ENCODE measurements around the gene MTG1.
"Not testable (repeated sequence)": the region's sequence is repeated elsewhere in the genome, so short reads cannot be mapped to it uniquely, and the experiment has no call there.

MTG1 gene

DNA sequence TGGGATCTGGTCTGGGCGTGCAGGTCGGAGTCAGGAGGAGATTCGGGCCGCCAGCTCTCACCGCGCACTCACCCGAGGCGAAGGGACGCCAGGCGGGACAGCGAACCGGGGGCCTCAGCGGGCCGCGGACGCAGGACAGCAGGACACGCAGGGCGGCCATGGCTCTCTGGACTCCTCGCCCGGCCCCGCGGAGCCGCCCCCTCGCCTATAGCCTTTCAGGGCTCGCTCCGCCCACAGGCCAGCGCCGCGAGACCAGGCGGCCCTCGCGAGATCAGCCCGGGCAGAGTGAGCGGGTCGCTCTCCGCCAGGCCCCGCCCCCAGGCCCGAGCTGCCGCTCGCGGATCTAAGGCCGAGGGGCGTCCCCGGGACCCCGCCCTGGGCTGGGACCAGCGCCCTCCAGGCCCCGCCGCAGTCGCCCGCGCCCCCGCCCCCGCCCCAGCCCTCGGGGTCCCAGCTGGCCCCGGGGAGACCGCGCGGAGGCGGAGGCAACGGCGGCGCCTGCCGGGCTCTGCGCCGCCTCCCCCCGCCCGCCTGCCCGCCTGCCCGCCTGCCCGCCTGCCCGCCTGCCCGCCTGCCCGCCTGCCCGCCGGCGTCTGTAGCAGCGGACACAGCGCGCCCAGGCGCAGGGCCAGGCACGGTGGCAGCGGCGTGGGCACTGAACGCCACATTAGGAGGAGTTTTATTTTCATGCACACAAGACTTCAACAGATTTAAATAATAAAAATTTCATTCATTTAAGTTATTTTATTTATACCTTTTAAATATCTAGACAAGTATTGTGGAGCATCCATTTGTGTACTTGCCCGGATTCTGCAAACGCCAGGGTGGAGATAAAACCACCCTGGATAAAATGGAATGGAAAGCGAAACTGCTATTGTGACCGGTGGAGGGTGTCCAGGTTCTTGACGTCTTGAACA is 20.5 kb upstream of the MTG1 start, which contains the start of gene ECHS1:
Gene ECHS1 (minus strand): TSS at position 181 of the 917 bp plus-strand sequence. CDS start 21 bp downstream, at position 160.
- Histone ChIP-seq H3K9ac (ENCODE audit: low read length) (peak within 1 kb of the TSS; percentile 52), H3K27ac (ENCODE audit: low read length) (no peak within 1 kb of the TSS), H3K4me3 (ENCODE audit: low read length) (peak within 1 kb of the TSS; percentile 66), H3K4me1 (ENCODE audit: control insufficient read depth, low read depth, low read length) (peaks cover 2% of the 10 kb centered on the region), H3K36me3 (ENCODE audit: control insufficient read depth, low read depth, low read length) (peaks cover 22% of the 10 kb centered on the region), H3K27me3 (ENCODE audit: control insufficient read depth, insufficient read depth, low read length) (peaks cover 46% of the 10 kb centered on the region), H3K9me3 (ENCODE audit: control insufficient read depth, low read depth, low read length) (no peaks in the 10 kb centered on the region)

- peaks cover 2% of the 10 kb centered on the region for H3K4me1 ChIP-seq (ENCODE audit: control insufficient read depth, low read depth, low read length)
- H3K4me3 ChIP-seq (ENCODE audit: low read length): no peak overlapping the region
- H3K36me3 ChIP-seq (ENCODE audit: control insufficient read depth, low read depth, low read length): peaks cover 2% of the 10 kb centered on the region
- no peak overlapping the region for H3K9ac ChIP-seq (ENCODE audit: low read length)
- H3K27me3 ChIP-seq (ENCODE audit: control insufficient read depth, insufficient read depth, low read length): peaks cover 57% of the 10 kb centered on the region
- no peak overlapping the region for H3K27ac ChIP-seq (ENCODE audit: low read length)
- H3K9me3 ChIP-seq (ENCODE audit: control insufficient read depth, low read depth, low read length): no peaks in the 10 kb centered on the region
Measured at GRCh38 chr10:133375357-133376115, 18.4 kb upstream of the MTG1 start.

DNA sequence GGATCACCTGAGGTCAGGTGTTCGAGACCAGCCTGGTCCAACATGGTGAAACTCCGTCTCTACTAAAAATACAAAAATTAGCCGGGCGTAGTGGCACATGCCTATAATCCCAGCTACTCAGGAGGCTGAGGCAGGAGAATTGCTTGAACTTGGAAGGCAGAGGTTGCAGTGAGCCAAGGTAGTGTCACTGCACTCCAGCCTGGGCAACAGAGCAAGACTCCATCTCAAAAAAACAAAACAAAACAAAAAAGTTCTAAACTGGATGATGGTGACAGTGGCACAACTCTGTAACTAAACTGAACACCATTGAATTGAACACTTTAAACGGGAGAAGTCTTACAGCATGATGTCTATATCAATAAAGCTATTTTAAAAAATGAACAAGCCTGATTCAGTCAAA is 17.8 kb upstream of the MTG1 start:
- H3K9ac ChIP-seq (ENCODE audit: low read length); H3K27ac ChIP-seq (ENCODE audit: low read length); H3K36me3 ChIP-seq (ENCODE audit: control insufficient read depth, low read depth, low read length); H3K4me3 ChIP-seq (ENCODE audit: low read length); H3K4me1 ChIP-seq (ENCODE audit: control insufficient read depth, low read depth, low read length); H3K9me3 ChIP-seq (ENCODE audit: control insufficient read depth, low read depth, low read length): not testable (repeated sequence)
- peaks cover 57% of the 10 kb centered on the region for H3K27me3 ChIP-seq (ENCODE audit: control insufficient read depth, insufficient read depth, low read length)

- no peaks in the 10 kb centered on the region for H3K9me3 ChIP-seq (ENCODE audit: control insufficient read depth, low read depth, low read length)
- H3K4me1 ChIP-seq (ENCODE audit: control insufficient read depth, low read depth, low read length): peaks cover 2% of the 10 kb centered on the region
- H3K27me3 ChIP-seq (ENCODE audit: control insufficient read depth, insufficient read depth, low read length): peaks cover 57% of the 10 kb centered on the region
- H3K4me3 ChIP-seq (ENCODE audit: low read length): no peak overlapping the region
- H3K9ac ChIP-seq (ENCODE audit: low read length): no peak overlapping the region
- H3K36me3 ChIP-seq (ENCODE audit: control insufficient read depth, low read depth, low read length): no peaks in the 10 kb centered on the region
- no peak overlapping the region for H3K27ac ChIP-seq (ENCODE audit: low read length)
Measured at GRCh38 chr10:133377025-133377817, 16.7 kb upstream of the MTG1 start.

DNA sequence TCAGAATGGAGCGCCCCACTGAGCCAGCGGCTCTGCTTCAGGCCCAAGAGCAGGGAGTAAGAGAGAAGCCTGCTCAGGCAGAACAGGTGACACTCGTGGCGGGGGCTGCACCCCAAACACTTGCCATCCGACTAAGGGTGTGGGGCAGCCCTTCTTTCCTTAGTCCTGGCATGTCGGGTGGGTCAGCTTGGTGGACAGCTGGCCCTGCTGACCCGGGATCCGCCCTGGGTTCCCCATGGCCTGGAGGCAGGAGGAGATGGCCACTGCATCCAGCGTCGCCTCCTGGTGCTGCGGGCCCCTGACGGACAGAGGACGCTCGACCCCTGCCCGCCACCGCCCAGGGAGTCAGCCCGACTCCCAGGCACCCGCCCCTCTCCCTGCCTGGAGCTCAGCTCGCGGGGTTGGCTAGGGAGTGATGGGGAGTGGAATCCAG is 16.1 kb upstream of the MTG1 start:
- Histone ChIP-seq H3K36me3 (ENCODE audit: control insufficient read depth, low read depth, low read length) (no peaks in the 10 kb centered on the region), H3K27me3 (ENCODE audit: control insufficient read depth, insufficient read depth, low read length) (peaks cover 57% of the 10 kb centered on the region), H3K9ac (ENCODE audit: low read length) (no peak overlapping the region), H3K9me3 (ENCODE audit: control insufficient read depth, low read depth, low read length) (no peaks in the 10 kb centered on the region), H3K4me1 (ENCODE audit: control insufficient read depth, low read depth, low read length) (peaks cover 2% of the 10 kb centered on the region), H3K27ac (ENCODE audit: low read length) (no peak overlapping the region), H3K4me3 (ENCODE audit: low read length) (peak overlapping the region; percentile 75)

DNA sequence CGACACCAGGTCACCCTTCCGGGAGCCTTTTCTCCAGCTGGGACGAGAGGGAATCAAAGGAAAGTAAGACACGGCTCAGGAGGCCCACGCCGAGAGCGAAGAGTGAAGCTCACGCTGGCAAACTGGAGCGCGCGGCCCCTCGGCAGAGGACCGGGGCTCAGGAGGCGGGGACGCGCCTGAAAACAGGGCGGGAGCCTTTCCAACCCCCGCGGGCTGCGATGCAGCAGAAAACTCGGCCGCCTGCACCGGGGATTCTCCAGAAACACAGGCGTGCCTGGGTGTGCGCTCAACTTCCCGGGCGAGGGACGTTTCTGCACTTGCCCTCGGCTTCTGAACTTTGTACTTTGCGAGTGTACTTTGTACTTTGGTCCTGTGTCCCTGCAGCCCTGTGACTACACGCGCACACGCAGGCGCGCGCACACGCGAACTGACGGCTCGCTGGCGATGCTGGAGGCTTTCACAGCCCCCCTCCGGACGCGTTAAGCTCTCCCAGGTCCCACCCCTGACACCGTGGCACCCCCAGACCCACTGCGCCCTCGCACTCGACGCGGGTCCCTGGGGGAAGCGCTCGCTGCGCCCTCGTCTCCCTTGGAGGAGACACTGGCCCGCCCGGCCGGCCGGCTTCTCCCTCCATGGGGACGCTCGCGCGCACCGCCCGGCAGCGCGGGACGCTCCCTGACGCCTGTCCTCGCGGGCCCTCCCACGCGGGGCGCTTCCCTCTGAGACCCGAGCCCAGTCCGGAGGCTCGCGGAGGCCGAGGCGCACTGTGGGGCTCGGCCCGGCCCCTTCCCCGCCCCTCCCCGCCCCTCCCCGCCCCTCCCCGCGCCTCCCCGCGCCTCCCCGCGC is 15.5 kb upstream of the MTG1 start:
- Histone ChIP-seq H3K4me1 (ENCODE audit: control insufficient read depth, low read depth, low read length) (peaks cover 2% of the 10 kb centered on the region), H3K27me3 (ENCODE audit: control insufficient read depth, insufficient read depth, low read length) (peaks cover 57% of the 10 kb centered on the region), H3K36me3 (ENCODE audit: control insufficient read depth, low read depth, low read length) (no peaks in the 10 kb centered on the region), H3K9me3 (ENCODE audit: control insufficient read depth, low read depth, low read length) (no peaks in the 10 kb centered on the region), H3K9ac (ENCODE audit: low read length) (no peak overlapping the region), H3K27ac (ENCODE audit: low read length) (no peak overlapping the region), H3K4me3 (ENCODE audit: low read length) (peak overlapping the region; percentile 75)

GRCh38 chr10:133379152-133379800 is 14.7 kb upstream of the MTG1 start, which contains the start of gene PAOX:
TSS of gene PAOX (plus strand) at chr10:133379262. CDS start at chr10:133379317, 55 bp downstream.
- Histone ChIP-seq H3K36me3 (ENCODE audit: control insufficient read depth, low read depth, low read length) (no peaks in the 10 kb centered on the region), H3K9me3 (ENCODE audit: control insufficient read depth, low read depth, low read length) (no peaks in the 10 kb centered on the region), H3K9ac (ENCODE audit: low read length) (no peak within 1 kb of the TSS), H3K27me3 (ENCODE audit: control insufficient read depth, insufficient read depth, low read length) (peaks cover 52% of the 10 kb centered on the region), H3K4me1 (ENCODE audit: control insufficient read depth, low read depth, low read length) (peaks cover 2% of the 10 kb centered on the region), H3K4me3 (ENCODE audit: low read length) (peak within 1 kb of the TSS; percentile 75), H3K27ac (ENCODE audit: low read length) (no peak within 1 kb of the TSS)

DNA sequence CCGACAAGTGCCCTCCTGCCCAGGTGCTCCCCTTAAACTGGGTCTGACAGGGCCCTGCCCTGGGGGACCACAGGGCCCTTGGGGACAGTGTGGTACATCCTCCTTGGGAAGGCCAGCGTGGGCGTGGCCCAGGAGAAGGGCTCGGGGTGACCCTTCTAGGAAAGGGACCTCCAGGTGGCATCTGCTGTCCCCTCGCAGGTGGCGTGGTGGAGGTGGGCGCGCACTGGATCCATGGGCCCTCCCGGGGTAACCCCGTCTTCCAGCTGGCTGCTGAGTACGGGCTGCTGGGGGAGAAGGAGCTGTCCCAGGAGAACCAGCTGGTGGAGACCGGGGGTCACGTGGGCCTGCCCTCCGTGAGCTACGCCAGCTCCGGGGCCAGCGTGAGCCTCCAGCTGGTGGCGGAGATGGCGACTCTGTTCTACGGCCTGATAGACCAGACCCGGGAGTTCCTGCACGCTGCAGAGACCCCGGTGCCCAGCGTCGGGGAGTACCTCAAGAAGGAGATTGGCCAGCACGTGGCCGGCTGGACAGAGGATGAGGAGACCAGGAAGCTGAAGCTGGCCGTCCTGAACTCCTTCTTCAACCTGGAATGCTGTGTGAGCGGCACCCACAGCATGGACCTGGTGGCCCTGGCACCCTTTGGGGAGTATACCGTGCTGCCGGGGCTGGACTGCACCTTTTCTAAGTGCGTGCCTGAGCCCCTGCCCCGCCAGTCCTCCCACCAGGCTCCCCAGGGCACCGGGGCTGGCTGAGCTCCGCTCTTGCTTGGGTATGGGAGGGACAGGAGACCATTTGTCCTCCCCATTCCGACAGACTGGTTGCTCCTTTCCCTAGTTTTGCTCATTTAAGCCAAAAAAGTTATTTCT is 13.9 kb upstream of the MTG1 start:
- Histone ChIP-seq H3K4me3 (ENCODE audit: low read length) (peak overlapping the region; percentile 58), H3K9ac (ENCODE audit: low read length) (no peak overlapping the region), H3K36me3 (ENCODE audit: control insufficient read depth, low read depth, low read length) (no peaks in the 10 kb centered on the region), H3K27me3 (ENCODE audit: control insufficient read depth, insufficient read depth, low read length) (peaks cover 45% of the 10 kb centered on the region), H3K27ac (ENCODE audit: low read length) (no peak overlapping the region), H3K4me1 (ENCODE audit: control insufficient read depth, low read depth, low read length) (peaks cover 2% of the 10 kb centered on the region), H3K9me3 (ENCODE audit: control insufficient read depth, low read depth, low read length) (no peaks in the 10 kb centered on the region)

GRCh38 chr10:133381036-133381435 is 12.9 kb upstream of the MTG1 start:
- Histone ChIP-seq H3K27me3 (ENCODE audit: control insufficient read depth, insufficient read depth, low read length) (peaks cover 35% of the 10 kb centered on the region), H3K9me3 (ENCODE audit: control insufficient read depth, low read depth, low read length) (no peaks in the 10 kb centered on the region), H3K4me1 (ENCODE audit: control insufficient read depth, low read depth, low read length) (peaks cover 2% of the 10 kb centered on the region), H3K9ac (ENCODE audit: low read length) (no peak overlapping the region), H3K27ac (ENCODE audit: low read length) (no peak overlapping the region), H3K36me3 (ENCODE audit: control insufficient read depth, low read depth, low read length) (no peaks in the 10 kb centered on the region), H3K4me3 (ENCODE audit: low read length) (no peak overlapping the region)

Data from iPS-18a (cell line).